ENCODE measurements around the gene CHD2.
A peak's percentile ranks its signal among the peaks of the same experiment; 100 is the strongest.
"Not testable (repeated sequence)": the region's sequence is repeated elsewhere in the genome, so short reads cannot be mapped to it uniquely, and the experiment has no call there.

Gene CHD2

GRCh38 chr15:92899948-92900730 lies at the start of gene CHD2:
Gene CHD2 (plus strand): TSS chr15:92900324. CDS start chr15:92901238, 914 bp downstream.
- DNase-seq (ENCODE audit: low read depth): peak; percentile 72

- no peak for DNase-seq (ENCODE audit: low read depth)
Measured at GRCh38 chr15:92853222-92853621, 46.9 kb upstream of the CHD2 start.

GRCh38 chr15:92861742-92862141 lies 38.4 kb upstream of the CHD2 start:
- DNase-seq (ENCODE audit: low read depth): no peak

GRCh38 chr15:92864127-92864814 lies 35.9 kb upstream of the CHD2 start:
- DNase-seq (ENCODE audit: low read depth): no peak

GRCh38 chr15:92869263-92869940 lies 30.7 kb upstream of the CHD2 start:
- DNase-seq (ENCODE audit: low read depth): no peak

GRCh38 chr15:92870010-92870591 lies 30.0 kb upstream of the CHD2 start:
- no peak for DNase-seq (ENCODE audit: low read depth)

- not testable (repeated sequence) for DNase-seq (ENCODE audit: low read depth)
Measured at GRCh38 chr15:92872967-92873366, 27.2 kb upstream of the CHD2 start.

- DNase-seq (ENCODE audit: low read depth): no peak
Measured at GRCh38 chr15:92877000-92877399, 23.1 kb upstream of the CHD2 start.

GRCh38 chr15:92877416-92877815 lies 22.7 kb upstream of the CHD2 start:
- DNase-seq (ENCODE audit: low read depth): no peak

GRCh38 chr15:92878593-92879053 lies 21.5 kb upstream of the CHD2 start:
- no peak for DNase-seq (ENCODE audit: low read depth)

GRCh38 chr15:92879949-92880725 lies 20.0 kb upstream of the CHD2 start:
- DNase-seq (ENCODE audit: low read depth): no peak

- DNase-seq (ENCODE audit: low read depth): no peak
Measured at GRCh38 chr15:92880796-92881195, 19.3 kb upstream of the CHD2 start.

GRCh38 chr15:92881211-92881754 lies 18.8 kb upstream of the CHD2 start:
- DNase-seq (ENCODE audit: low read depth): no peak

GRCh38 chr15:92881802-92882696 lies 18.1 kb upstream of the CHD2 start:
- DNase-seq (ENCODE audit: low read depth): peak; percentile 100

GRCh38 chr15:92882697-92883162 lies 17.4 kb upstream of the CHD2 start:
- no peak for DNase-seq (ENCODE audit: low read depth)

GRCh38 chr15:92883163-92883875 lies 16.8 kb upstream of the CHD2 start:
- DNase-seq (ENCODE audit: low read depth): no peak

GRCh38 chr15:92883876-92884435 lies 16.2 kb upstream of the CHD2 start:
- no peak for DNase-seq (ENCODE audit: low read depth)

- no peak for DNase-seq (ENCODE audit: low read depth)
Measured at GRCh38 chr15:92884436-92885223, 15.5 kb upstream of the CHD2 start.
